GM19452 (cell line): ENCODE results near the gene KCNQ2.

Experiments used
- ATAC-seq: cut with Tn5 transposase; IDR thresholded peaks from one replicate; pipeline ENCODE4 v1.9.1; 2021; ENCODE audit not compliant: unreplicated experiment

The KCNQ2 gene

DNA sequence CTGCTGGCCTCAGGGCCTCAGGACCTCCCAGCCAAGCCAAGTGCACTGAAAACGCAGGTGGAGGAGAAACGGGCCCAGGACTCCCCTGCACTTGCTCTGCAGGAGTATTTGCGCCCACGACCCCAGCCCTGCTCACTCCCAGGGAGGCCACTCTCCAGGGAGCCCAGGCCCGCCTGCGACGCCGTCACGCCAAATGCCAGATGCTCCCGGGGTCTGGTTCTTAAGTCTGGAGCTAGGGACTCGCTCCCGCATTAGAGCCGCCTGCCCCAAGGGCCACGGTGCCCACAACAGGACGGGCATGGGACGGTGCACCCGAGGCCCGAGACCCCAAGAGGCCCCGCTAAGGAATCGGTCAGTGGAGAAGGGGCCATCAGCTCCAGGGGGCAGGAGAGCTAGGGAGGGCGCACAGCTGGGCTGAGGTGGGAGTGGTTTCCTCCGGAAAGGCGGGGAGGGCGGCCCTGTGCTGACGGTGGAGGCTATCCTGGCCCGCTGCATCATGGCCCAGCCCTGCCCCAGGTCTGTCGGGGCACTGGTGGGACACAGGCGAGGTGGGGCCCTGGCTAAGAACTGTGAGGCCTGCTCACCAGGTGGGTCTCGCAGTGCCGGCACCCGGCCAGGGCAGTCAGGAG is 67.2 kb downstream of the KCNQ2 start:
- no peak for ATAC-seq

DNA sequence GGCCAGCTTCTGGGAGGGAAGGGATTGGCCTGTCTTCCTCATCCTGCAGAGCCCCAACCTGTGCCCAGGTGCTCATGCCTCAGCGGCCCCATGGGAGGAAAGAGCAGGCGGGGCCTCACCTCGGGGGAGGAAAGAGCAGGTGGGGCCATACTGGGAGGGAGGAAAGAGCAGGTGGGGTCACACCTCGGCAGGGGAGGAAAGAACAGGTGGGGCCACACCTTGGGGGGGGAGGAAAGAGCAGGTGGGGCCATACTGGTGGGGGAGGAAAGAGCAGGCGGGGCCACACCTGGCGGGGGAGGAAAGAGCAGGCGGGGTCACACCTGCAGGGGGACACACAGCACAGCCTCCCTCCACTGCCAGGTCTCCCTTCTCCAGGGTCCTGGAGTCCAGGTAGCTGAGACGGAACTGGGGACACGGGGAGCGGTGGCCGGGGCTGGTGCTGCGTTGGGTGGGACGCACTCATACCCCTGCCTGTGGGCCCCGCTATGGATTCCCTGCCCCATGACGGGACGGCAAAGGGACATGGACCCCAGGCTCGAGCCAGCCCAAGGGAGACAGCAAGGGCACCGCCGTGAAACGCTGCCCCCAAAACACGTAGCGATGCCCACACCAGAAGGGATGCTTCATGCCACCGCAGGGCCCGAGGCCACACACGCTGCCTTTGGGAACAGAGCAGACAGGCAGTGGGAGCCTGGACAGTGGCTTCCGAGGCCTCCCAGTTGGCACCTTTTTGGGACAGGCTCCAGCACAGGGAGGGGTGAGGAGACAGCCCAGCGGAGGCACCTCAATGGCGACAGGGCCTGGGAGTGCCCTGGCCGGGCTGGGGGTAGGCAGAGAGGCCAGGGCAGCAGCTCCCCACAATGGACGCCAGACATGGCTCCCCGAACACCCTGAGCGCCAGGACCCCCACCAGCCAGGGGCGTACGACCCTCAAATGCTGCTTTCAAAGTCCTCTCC is 68.0 kb downstream of the KCNQ2 start:
- no peak for ATAC-seq

GRCh38 chr20:63403403-63404105 is 68.9 kb downstream of the KCNQ2 start:
- no peak for ATAC-seq

DNA sequence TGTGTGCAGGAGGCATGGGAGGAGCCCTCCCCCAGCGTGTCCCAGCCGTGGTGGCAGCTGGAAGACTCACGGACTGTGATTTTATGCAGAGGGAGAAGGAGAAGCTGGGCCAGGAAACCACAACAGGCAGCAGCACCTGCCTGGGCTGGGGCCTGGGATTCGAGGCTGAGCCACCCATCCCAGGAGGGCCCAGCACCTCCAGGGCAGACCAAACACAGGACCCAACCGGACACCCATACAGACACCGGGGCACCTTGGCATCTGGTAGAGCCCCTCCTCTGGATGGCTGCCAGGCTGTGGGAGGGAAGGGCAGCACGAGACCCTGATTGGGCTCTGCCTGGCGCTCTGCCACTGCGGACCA is 69.6 kb downstream of the KCNQ2 start:
- no peak for ATAC-seq

DNA sequence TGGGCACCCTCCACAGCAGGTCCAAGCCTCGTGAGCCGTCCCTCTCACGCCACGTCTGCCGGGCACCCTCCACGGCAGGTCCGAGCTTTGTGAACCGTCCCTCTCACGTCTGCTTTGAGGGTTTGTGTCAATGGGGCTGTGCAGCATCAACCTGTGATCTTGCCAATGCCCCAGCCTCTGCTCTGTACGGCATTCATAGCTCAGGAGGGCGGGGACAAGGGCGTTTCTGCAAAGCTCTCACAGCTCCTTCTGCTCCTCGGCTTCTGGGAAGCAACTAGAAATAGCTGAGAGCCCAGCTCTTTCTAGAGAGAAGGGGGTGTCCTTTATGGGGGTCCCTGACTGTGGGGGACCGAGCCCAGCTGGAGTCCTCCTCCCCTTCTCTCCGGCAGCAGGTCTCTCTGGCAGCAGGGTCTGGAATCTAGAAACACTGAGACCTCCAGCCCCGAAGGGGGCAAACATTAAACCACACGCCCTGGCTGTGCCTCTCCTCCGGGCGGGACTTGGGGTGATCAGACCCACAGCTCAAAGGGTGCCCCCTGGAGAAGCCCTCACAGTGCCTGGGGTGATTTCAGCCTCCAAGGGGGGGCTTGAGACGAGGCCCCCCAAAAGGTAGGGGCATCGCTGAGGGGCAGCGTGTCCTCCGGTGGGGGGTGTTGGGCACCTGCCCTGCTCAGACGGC is 70.1 kb downstream of the KCNQ2 start:
- ATAC-seq = no peak

- ATAC-seq = no peak
Measured at GRCh38 chr20:63401384-63402110, 70.9 kb downstream of the KCNQ2 start.

DNA sequence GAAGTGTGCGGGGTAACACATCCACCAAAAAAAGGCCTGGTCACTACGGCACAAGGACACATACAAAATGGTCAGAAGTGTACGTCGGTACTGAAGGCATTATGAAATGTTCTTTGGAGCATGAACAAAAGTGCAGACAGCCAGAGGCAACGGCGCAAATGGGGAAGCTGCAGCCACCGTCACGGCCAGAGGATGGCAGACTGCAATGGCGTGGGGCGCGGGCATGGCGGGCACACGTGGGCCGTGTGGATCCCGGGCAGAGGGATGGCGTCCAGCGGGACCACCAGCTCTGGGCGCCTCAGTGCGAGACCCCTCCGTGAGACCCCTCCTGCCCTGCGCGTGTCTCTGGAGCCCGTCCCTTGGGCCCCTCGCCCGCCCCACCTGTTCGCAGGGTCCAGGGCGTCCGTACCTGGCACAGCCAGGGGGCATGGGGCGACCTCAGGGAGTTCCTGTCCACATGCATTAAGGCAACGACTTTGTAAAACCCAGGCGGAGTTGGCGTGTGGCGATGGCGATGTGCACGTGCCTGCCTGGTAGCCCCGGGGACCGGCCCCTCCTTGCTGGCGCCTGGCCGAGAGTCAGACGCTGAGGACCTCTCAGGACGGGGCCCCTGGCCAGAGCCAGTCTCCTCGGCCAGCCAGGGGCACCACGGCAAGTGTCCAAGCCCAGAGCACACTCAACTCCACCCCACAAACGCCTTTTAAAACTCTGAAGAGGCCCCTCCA is 71.8 kb downstream of the KCNQ2 start:
- no peak for ATAC-seq

GRCh38 chr20:63399596-63400375 is 72.7 kb downstream of the KCNQ2 start:
- no peak for ATAC-seq

GRCh38 chr20:63398744-63399514 is 73.5 kb downstream of the KCNQ2 start:
- ATAC-seq = no peak

GRCh38 chr20:63397946-63398450 is 74.5 kb downstream of the KCNQ2 start:
- no peak for ATAC-seq

DNA sequence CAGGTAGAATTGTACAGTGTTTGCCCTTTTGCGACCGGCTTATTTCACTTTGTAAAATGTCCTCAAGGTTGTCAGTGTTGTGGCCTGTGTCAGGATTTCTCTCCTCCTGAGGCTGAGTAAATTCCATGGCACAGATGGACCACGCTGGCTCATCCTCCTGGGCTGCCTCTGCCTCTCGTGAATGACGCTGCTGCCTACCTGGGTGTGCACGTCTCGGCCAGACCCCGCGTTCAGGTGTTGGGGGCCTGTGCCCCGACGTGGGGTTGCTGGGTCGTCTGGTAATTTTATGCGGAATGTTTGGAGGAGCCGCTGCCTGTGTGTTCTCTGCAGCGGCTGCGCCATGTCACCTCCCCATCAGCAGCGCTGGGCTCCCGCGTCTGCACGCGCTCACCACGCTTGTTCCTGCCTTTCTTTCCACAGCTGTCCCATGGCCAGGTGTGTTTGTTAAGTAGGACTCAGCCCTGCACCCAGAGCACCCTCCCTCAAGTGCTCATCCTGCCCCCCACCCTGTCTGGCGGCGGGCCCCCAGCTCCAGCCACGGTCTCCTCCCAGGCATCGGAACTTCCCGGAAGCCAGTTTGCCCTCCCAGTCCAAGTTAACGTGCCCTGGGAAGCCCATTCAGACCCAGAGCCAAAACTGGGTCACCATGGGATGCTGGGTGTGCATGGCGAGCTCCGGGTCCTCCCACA is 75.2 kb downstream of the KCNQ2 start:
- no peak for ATAC-seq

DNA sequence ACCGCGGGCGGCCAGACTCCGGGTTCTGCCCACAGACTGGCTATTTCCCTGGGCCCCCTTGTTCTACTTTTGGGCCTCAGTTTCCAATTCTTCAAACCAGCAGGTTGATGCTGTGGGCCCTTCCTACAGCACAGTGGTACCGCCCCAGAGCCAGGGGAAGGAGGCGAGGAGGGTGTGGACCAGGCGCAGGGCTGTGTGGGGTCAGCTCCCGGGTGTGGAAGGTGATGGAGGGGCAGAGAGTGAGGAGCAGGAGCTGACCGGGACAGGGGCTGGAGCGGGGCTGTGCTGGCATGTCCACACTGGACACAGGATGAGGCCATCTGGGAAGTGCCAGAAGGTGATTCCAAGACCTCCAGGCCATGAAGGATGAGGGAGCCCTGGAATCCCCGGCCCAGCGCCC is 76.2 kb downstream of the KCNQ2 start:
- ATAC-seq = no peak

GRCh38 chr20:63395723-63396122 is 76.7 kb downstream of the KCNQ2 start:
- no peak for ATAC-seq

- no peak for ATAC-seq
Measured at GRCh38 chr20:63394920-63395455, 77.5 kb downstream of the KCNQ2 start.

DNA sequence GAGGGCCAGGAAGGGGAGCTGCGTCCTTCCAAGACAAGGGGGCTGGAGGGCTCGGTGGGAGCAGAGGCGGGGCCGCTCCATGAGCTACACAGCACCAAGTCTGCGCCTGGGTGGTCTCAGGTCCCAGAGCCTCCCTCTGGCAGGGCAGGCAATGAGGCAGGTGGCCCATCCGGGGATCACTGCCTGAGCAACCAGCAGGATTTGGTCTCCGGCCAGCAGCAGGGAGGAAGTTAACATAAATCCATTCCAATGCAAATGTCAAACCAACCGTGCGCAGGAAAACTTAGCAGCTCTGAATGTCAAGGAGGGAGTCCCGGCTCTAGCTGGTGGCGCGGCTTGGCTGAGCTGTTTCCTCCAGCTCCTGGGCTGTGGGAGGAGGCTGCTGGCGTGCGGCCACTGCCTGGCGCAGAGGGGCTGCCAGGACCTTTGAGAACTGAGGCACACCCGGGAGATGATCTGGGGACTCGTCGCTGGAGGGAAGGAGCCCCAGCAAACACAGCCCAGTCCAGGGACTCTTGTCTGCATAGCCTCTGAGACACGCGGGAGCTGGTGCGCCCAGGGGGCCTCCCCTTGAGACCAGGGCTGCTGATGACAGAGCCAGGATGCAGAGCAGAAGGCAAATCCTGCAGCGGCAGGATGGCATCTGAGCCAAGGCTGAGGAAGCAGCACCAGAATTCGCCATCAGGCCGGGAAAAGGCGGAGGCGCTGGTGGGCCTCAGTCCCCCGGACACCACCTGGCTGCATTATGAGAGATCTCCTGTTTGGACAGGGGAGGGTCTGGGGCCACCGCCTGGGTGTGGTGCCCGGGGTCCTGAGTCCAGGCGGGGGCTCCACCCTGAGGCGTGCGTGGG is 78.2 kb downstream of the KCNQ2 start:
- ATAC-seq = no peak

GRCh38 chr20:63393566-63393965 is 78.9 kb downstream of the KCNQ2 start:
- ATAC-seq = no peak
